Body of pancreas (tissue), 4 donors: ENCODE results near the gene KRT36.

ENCODE experiments used
- CTCF ChIP-seq, 7 experiments: fragments of 450-650 bp in 4 of 7; fragments of 200-600 bp in 3 of 7; sonication (generic) in 3 of 7; IDR thresholded peaks; one replicate each; pipeline ENCODE4 v1.5.1; 2016 to 2019; ENCODE audit warnings: antibody characterized with exemption in 7 of 7
- POLR2A ChIP-seq, 3 donors: fragments of 450-650 bp; IDR thresholded peaks; one replicate each; pipeline ENCODE4 v1.6.1; 2016; ENCODE audit warnings: antibody characterized with exemption in 3 of 3, mild to moderate bottlenecking in 2 of 3

GRCh38 chr17:41484920-41485904 lies 4.5 kb downstream of the KRT36 start:
- no peak for TF ChIP-seq CTCF (IDR thresholded peaks at IDR 0.05)
- TF ChIP-seq POLR2A (IDR thresholded peaks at IDR 0.05) = no peak
